Gastroesophageal sphincter (tissue), 4 donors: ENCODE data around the gene AKAP12. TPM values are rescaled to one million over a fixed set of nuclear protein-coding genes. Genes with fewer than 3 reads are reported as not detected.

ENCODE experiments used
- ATAC-seq: fragments of 150-250 bp; one replicate; pipeline ENCODE4 v1.9.1; 2016; ENCODE audit warnings: mild to moderate bottlenecking, moderate library complexity
- H3K27ac ChIP-seq, 4 donors: fragments of 200-600 bp; sonication (generic) in 3 of 4; 1 replicate in 3 of 4; 2 replicates in 1 of 4; pipeline ENCODE4 v1.5.1; 2016 to 2019
- H3K27me3 ChIP-seq: fragments of 200-600 bp; sonication (generic); one replicate; pipeline ENCODE4 v1.5.1; 2019
- H3K36me3 ChIP-seq, 2 donors: fragments of 200-600 bp; sonication (generic); one replicate each; pipeline ENCODE4 v1.5.1; 2019; ENCODE audit warnings: control low read depth in 1 of 2
- H3K4me1 ChIP-seq, 3 donors: fragments of 200-600 bp; sonication (generic); 1 replicate in 2 of 3; 2 replicates in 1 of 3; pipeline ENCODE4 v1.5.1; 2016 to 2019; ENCODE audit warnings: control low read depth in 2 of 3
- H3K4me3 ChIP-seq, 2 donors: fragments of 200-600 bp; sonication (generic); one replicate each; pipeline ENCODE4 v1.5.1; 2019; ENCODE audit warnings: mild to moderate bottlenecking in 1 of 2, moderate library complexity in 1 of 2
- H3K9me3 ChIP-seq, 3 donors: fragments of 200-600 bp; sonication (generic); one replicate each; pipeline ENCODE4 v1.5.1; 2017 to 2019; ENCODE audit warnings: control low read depth in 2 of 3
- CTCF ChIP-seq, 4 experiments: fragments of 200-600 bp in 2 of 4; fragments of 450-650 bp in 2 of 4; sonication (generic) in 1 of 4; IDR thresholded peaks; one replicate each; pipeline ENCODE4 v1.5.1; 2017 to 2019; ENCODE audit warnings: antibody characterized with exemption in 4 of 4, mild to moderate bottlenecking in 2 of 4, moderate library complexity in 2 of 4
- EP300 ChIP-seq: sonication (generic); formaldehyde crosslinking; IDR thresholded peaks from one replicate; pipeline ENCODE4 v1.6.1; 2017; ENCODE audit warnings: antibody characterized with exemption, mild to moderate bottlenecking
- POLR2A ChIP-seq, 2 donors: fragments of 450-650 bp; IDR thresholded peaks; one replicate each; pipeline ENCODE4 v1.6.1; 2017; ENCODE audit warnings: antibody characterized with exemption in 2 of 2, mild to moderate bottlenecking in 2 of 2, moderate library complexity in 1 of 2
- POLR2AphosphoS5 ChIP-seq: sonication (generic); formaldehyde crosslinking; IDR thresholded peaks from one replicate; pipeline ENCODE4 v1.6.1; 2017; ENCODE audit warnings: antibody characterized with exemption
- WGBS, 2 donors: methylation state at CpG; one replicate each; pipeline ENCODE4 v1.1.5; 2018; ENCODE audit warnings: low coverage in 1 of 2; 5-methylcytosine and 5-hydroxymethylcytosine counted together
- total RNA-seq, 4 donors: library from RNA; depleted of rRNA; stranded (reverse); fragments of >200 nt; gene quantifications; one replicate each; pipeline ENCODE4 v1.1.0, GENCODE V29; 2016

The AKAP12 gene
- total RNA-seq, 4 donors from 2014 or later = 150 to 245 (median 185) TPM

- ATAC-seq = no peak
- no peak overlapping the region for H3K27ac ChIP-seq
- 86 to 100% methylated on average over 4 to 5 of the region's 5 CpGs for WGBS, 2 donors
These were observed 132.4 kb downstream of the AKAP12 start for GRCh38 chr6:151372164-151372563.

GRCh38 chr6:151374036-151374683 is 134.4 kb downstream of the AKAP12 start:
- H3K27ac ChIP-seq = peak overlapping the region in 1 of 4 donors; percentile 14
- WGBS, 2 donors = 72 to 82% methylated on average over 3 to 4 of the region's 5 CpGs
- H3K27me3 ChIP-seq = no peaks in the 10 kb centered on the region
- ATAC-seq = no peak
- TF ChIP-seq EP300 = no peak
- no peak for TF ChIP-seq POLR2AphosphoS5
- no peak for TF ChIP-seq CTCF (IDR thresholded peaks at IDR 0.05)
- no peak for TF ChIP-seq POLR2A (IDR thresholded peaks at IDR 0.05)
- H3K36me3 ChIP-seq = peaks cover 0 to 41% of the 10 kb centered on the region in 2 donors
- no peaks in the 10 kb centered on the region for H3K9me3 ChIP-seq
- no peak overlapping the region for H3K4me3 ChIP-seq
- H3K4me1 ChIP-seq = peaks cover 0 to 13% (median 0%) of the 10 kb centered on the region in 3 donors

More at GRCh38 chr6:151372164-151372563, 132.4 kb downstream of the AKAP12 start:
- no peaks in the 10 kb centered on the region for H3K9me3 ChIP-seq
- H3K4me3 ChIP-seq = no peak overlapping the region
- H3K27me3 ChIP-seq = no peaks in the 10 kb centered on the region
- peaks cover 0 to 13% (median 0%) of the 10 kb centered on the region in 3 donors for H3K4me1 ChIP-seq
- TF ChIP-seq CTCF (IDR thresholded peaks at IDR 0.05) = no peak
- no peak for TF ChIP-seq EP300
- no peak for TF ChIP-seq POLR2AphosphoS5
- TF ChIP-seq POLR2A (IDR thresholded peaks at IDR 0.05) = no peak
- H3K36me3 ChIP-seq = peaks cover 0 to 54% of the 10 kb centered on the region in 2 donors

GRCh38 chr6:151375833-151376232 is 136.1 kb downstream of the AKAP12 start:
- 63 to 100% methylated on average over 1 to 2 of the region's 2 CpGs for WGBS, 2 donors
- TF ChIP-seq CTCF (IDR thresholded peaks at IDR 0.05) = no peak
- no peak for TF ChIP-seq EP300
- TF ChIP-seq POLR2AphosphoS5 = no peak
- TF ChIP-seq POLR2A (IDR thresholded peaks at IDR 0.05) = no peak
- H3K4me1 ChIP-seq = peaks cover 0 to 21% (median 0%) of the 10 kb centered on the region in 3 donors
- no peaks in the 10 kb centered on the region for H3K27me3 ChIP-seq
- peaks cover 0 to 26% of the 10 kb centered on the region in 2 donors for H3K36me3 ChIP-seq
- no peak overlapping the region for H3K27ac ChIP-seq
- H3K4me3 ChIP-seq = no peak overlapping the region
- no peak for ATAC-seq
- no peaks in the 10 kb centered on the region for H3K9me3 ChIP-seq

GRCh38 chr6:151376440-151376839 is 136.7 kb downstream of the AKAP12 start:
- Histone ChIP-seq H3K27ac (no peak overlapping the region), H3K27me3 (no peaks in the 10 kb centered on the region), H3K9me3 (no peaks in the 10 kb centered on the region), H3K4me3 (no peak overlapping the region), H3K4me1 (peaks cover 0 to 26% (median 0%) of the 10 kb centered on the region in 3 donors), H3K36me3 (peaks cover 0 to 20% of the 10 kb centered on the region in 2 donors)
- TF ChIP-seq CTCF (IDR thresholded peaks at IDR 0.05) (no peak), POLR2A (IDR thresholded peaks at IDR 0.05) (no peak), EP300 (no peak), POLR2AphosphoS5 (no peak)
- WGBS, 2 donors = 81 to 90% methylated on average over 1 of the region's 1 CpG
- no peak for ATAC-seq

- peaks cover 0 to 26% (median 0%) of the 10 kb centered on the region in 3 donors for H3K4me1 ChIP-seq
- H3K27me3 ChIP-seq = no peaks in the 10 kb centered on the region
- ATAC-seq = no peak
- H3K9me3 ChIP-seq = no peaks in the 10 kb centered on the region
- H3K27ac ChIP-seq = no peak overlapping the region
- H3K36me3 ChIP-seq = peaks cover 0 to 13% of the 10 kb centered on the region in 2 donors
- H3K4me3 ChIP-seq = no peak overlapping the region
- TF ChIP-seq EP300 (no peak), POLR2AphosphoS5 (no peak), CTCF (IDR thresholded peaks at IDR 0.05) (no peak), POLR2A (IDR thresholded peaks at IDR 0.05) (no peak)
- WGBS, 2 donors = 71 to 87% methylated on average over 3 of the region's 3 CpGs
These were observed 137.3 kb downstream of the AKAP12 start for GRCh38 chr6:151377095-151377494.
